Heart left ventricle (tissue), 16 donors: ENCODE measurements around the gene NDUFB11. TPM values are rescaled to one million over a fixed set of nuclear protein-coding genes. Genes with fewer than 3 reads are reported as not detected.

Experiments
- ATAC-seq, 4 donors: fragments of 200-7000 bp; cut with Tn5 transposase; one replicate each; pipeline ENCODE4 v1.9.1; 2020 to 2022; ENCODE audit warnings: moderate library complexity in 4 of 4, mild to moderate bottlenecking in 3 of 4, moderate number of reproducible peaks in 1 of 4
- DNase-seq, 5 donors: peaks; one replicate each; pipeline ENCODE4 v3.0.0-alpha.2; 2020
- H3K27ac ChIP-seq, 12 donors: fragments of 200-600 bp; sonication (generic) in 4 of 12; one replicate each; pipeline versions ENCODE4 v1.5.0 to v1.8.0; 2016 to 2022; ENCODE audit warnings: mild to moderate bottlenecking in 2 of 12
- H3K27me3 ChIP-seq, 9 donors: fragments of 200-600 bp; sonication (generic) in 2 of 9; one replicate each; pipeline versions ENCODE4 v1.5.1 to v1.8.0; 2016 to 2022; ENCODE audit warnings: mild to moderate bottlenecking in 3 of 9
- H3K36me3 ChIP-seq, 9 donors: fragments of 200-600 bp; sonication (generic) in 2 of 9; one replicate each; pipeline versions ENCODE4 v1.5.0 to v1.8.0; 2018 to 2022; ENCODE audit warnings: mild to moderate bottlenecking in 2 of 9
- H3K4me1 ChIP-seq, 12 donors: fragments of 200-600 bp; sonication (generic) in 4 of 12; one replicate each; pipeline versions ENCODE4 v1.5.0 to v1.8.0; 2016 to 2022; ENCODE audit warnings: mild to moderate bottlenecking in 3 of 12
- H3K4me3 ChIP-seq, 12 donors: fragments of 200-600 bp; sonication (generic) in 4 of 12; one replicate each; pipeline versions ENCODE4 v1.5.0 to v1.8.0; 2017 to 2022; ENCODE audit warnings: mild to moderate bottlenecking in 9 of 12, moderate library complexity in 4 of 12
- H3K9me3 ChIP-seq, 12 donors: fragments of 200-600 bp; sonication (generic) in 4 of 12; one replicate each; pipeline versions ENCODE4 v1.5.0 to v1.8.0; 2016 to 2022; ENCODE audit warnings: mild to moderate bottlenecking in 1 of 12
- POLR2A ChIP-seq, 2 donors: fragments of 450-650 bp; IDR thresholded peaks; one replicate each; pipeline ENCODE4 v1.6.1; 2017; ENCODE audit warnings: antibody characterized with exemption in 2 of 2, mild to moderate bottlenecking in 2 of 2, moderate library complexity in 2 of 2
- WGBS, 4 donors: extraction: QIAGEN DNeasy Blood & Tissue Kit in 2 of 4; methylation state at CpG; one replicate each; pipeline versions ENCODE4 v1.1.5 to v1.1.7; 2013 to 2018; 5-methylcytosine and 5-hydroxymethylcytosine counted together
- intact Hi-C, 10 donors: fragments of 100-400 bp; cut with DNase I; formaldehyde crosslinking; loops; one replicate each; pipeline versions ENCODE4 v1.11.1 to v1.14.2; 2022
- polyA plus RNA-seq, 2 donors: library from polyadenylated mRNA; stranded (reverse); fragments of 200-250 nt; gene quantifications; one replicate each; pipeline ENCODE4 v1.2.3, GENCODE V29; 2013
- total RNA-seq, 9 donors: library from RNA; depleted of rRNA in 2 of 9; stranded (reverse); fragments of >200 nt in 2 of 9; fragmentation: NEBNext Ultra II Directional in 3 of 9; extraction: Animal tissue kit (Norgen Biotek cat#: 25700) in 3 of 9; gene quantifications; one replicate each; pipeline versions ENCODE4 v1.1.0 to v1.2.4, GENCODE V29; 2016 to 2023
- TF ChIP-seq, protein P1 (sequence below), 12 donors: fragments of 200-600 bp; sonication (generic) in 4 of 12; IDR thresholded peaks; one replicate each; pipeline versions ENCODE4 v1.5.0 to v1.8.0; 2018 to 2022; ENCODE audit warnings: antibody characterized with exemption in 12 of 12, mild to moderate bottlenecking in 5 of 12
- donor health status: ischemic (EF 13 %, LVEDD 7.1; RV severe dilation, severe dysfunction).
- donor health status: healthy with polysubstance abuse.
- donor health status: DM: no; HTN: yes; CAD: no.
- donor health status: DM: no; HTN: no; CAD: no.
- donor health status: ischemic (EF 25% LVEDD 6.9; RV normal size, moderate dysfunction).
- donor health status: ischemic (EF 25% LVEDD 5.7; RV mildly dilated, moderate dysfunction).
- donor health status: healthy.
- donor health status: DM: yes; HTN: yes; CAD: no.
- donor health status: ischemic (EF 35%, LVEDD 5.7; RV mildly dilated, moderate dysfunction).
- donor health status: nonischemic (EF 11% LVEDD 7.7; RV severe dilation, severe dysfunction).
- donor health status: DM: yes; HTN: yes; CAD: no.
- donor health status: PGD.
- donor health status: ischemic (EF 29% LVEDD 5.4; RV normal size, mild dysfunction).
- donor health status: nonischemic (EF 23%, LVEDD 6.1; RV moderate dilation, normal function).

Gene NDUFB11
- total and polyA plus RNA-seq, 11 donors: 128 to 254 (median 173) TPM

DNA sequence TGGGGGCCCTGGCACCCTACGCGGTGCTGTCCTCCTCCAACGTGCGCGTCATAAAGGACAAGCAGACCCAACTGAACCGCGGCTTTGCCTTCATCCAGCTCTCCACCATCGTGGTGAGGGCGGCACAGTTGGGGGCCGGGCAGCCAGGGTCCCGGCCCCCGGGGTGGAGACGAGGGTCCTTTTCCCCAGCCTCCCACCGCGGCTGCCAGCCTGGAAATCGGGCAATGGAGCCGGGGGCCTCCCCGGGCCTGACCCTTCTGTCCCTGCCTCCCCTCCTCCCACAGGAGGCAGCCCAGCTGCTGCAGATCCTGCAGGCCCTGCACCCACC, 35.4 kb upstream of the NDUFB11 start:
- WGBS, 4 donors: 90 to 95% (median 92%) methylated on average over 14 to 18 of the region's 18 CpGs
- H3K27ac ChIP-seq: peak overlapping the region in 7 of 12 donors; percentile 22 to 64 (median 54)
- no peaks in the 10 kb centered on the region for H3K9me3 ChIP-seq
- peaks cover 0 to 5% (median 0%) of the 10 kb centered on the region in 12 donors for H3K4me1 ChIP-seq
- intact Hi-C loops: no loop called here
- H3K4me3 ChIP-seq: no peak overlapping the region
- ATAC-seq (no peak), DNase-seq (peak in 1 of 5 donors; percentile 9)
- peaks cover 0 to 91% (median 75%) of the 10 kb centered on the region in 9 donors for H3K36me3 ChIP-seq
- TF ChIP-seq, protein P1, sequence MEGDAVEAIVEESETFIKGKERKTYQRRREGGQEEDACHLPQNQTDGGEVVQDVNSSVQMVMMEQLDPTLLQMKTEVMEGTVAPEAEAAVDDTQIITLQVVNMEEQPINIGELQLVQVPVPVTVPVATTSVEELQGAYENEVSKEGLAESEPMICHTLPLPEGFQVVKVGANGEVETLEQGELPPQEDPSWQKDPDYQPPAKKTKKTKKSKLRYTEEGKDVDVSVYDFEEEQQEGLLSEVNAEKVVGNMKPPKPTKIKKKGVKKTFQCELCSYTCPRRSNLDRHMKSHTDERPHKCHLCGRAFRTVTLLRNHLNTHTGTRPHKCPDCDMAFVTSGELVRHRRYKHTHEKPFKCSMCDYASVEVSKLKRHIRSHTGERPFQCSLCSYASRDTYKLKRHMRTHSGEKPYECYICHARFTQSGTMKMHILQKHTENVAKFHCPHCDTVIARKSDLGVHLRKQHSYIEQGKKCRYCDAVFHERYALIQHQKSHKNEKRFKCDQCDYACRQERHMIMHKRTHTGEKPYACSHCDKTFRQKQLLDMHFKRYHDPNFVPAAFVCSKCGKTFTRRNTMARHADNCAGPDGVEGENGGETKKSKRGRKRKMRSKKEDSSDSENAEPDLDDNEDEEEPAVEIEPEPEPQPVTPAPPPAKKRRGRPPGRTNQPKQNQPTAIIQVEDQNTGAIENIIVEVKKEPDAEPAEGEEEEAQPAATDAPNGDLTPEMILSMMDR (IDR thresholded peaks at IDR 0.05): no peak
- no peak for TF ChIP-seq POLR2A (IDR thresholded peaks at IDR 0.05)
- H3K27me3 ChIP-seq: peaks cover 0 to 40% (median 0%) of the 10 kb centered on the region in 9 donors

DNA sequence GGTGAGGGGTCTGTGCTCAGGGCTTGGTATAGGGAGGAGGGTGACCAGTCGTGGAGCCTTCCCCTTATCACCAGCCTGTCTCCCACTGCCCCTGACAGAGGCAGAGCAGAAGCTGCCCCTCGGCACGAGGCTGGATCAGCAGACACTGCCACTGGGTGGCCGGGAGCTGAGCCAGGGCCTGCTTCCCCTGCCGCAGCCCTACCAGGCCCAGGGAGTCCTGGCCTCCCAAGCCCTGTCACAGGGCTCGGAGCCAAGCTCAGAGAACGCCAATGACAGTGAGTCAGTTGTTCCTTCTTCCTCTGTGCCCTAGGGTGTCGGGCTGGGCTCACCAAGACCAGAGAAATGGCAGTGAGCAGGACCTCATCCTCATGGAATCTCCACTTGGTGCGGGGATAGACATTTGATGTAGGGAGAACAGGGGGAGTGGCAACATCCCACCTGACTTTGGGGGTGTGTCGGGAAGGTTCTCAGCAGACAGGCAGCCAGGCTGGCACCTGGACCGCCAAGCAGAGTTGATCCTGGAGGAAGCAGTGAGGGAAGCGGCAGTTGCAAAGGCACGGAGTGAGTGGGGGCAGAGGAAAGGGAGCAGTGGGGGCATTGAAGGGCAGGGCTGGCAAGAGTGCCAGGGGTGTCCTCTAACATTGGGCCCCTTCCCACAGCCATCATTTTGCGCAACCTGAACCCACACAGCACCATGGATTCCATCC, 34.9 kb upstream of the NDUFB11 start:
- peaks cover 0 to 91% (median 75%) of the 10 kb centered on the region in 9 donors for H3K36me3 ChIP-seq
- peak overlapping the region in 7 of 12 donors; percentile 22 to 79 (median 54) for H3K27ac ChIP-seq
- DNase-seq (peak; percentile 55 to 83 (median 70)), ATAC-seq (peak; percentile 86 to 94 (median 90))
- WGBS, 4 donors: 53 to 61% (median 57%) methylated on average over 10 to 14 of the region's 14 CpGs
- peaks cover 0 to 38% (median 0%) of the 10 kb centered on the region in 9 donors for H3K27me3 ChIP-seq
- peaks cover 0 to 5% (median 0%) of the 10 kb centered on the region in 12 donors for H3K4me1 ChIP-seq
- no peaks in the 10 kb centered on the region for H3K9me3 ChIP-seq
- no peak overlapping the region for H3K4me3 ChIP-seq
- intact Hi-C loops: no loop called here
- TF ChIP-seq, protein P1 (IDR thresholded peaks at IDR 0.05): no peak
- no peak for TF ChIP-seq POLR2A (IDR thresholded peaks at IDR 0.05)

DNA sequence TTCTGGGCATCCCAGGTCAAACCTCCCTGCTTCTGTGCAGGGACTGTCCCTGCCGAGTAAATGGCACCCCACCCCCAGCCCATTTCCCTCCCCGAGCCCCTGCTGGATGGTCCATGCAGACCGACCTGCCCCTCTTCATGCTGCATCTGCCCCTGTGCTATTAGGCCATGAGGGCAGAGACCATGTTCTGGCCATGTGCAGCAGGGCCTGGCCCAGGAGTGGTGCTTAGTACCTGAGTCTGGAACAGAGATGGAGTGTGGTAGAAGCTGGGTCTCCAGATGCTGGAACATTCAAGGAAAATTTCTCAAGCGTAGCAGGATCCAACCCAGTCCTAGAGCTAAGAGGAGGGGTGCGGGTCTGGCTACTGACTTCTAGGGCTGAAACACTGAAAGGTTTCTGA, 33.8 kb upstream of the NDUFB11 start:
- no peaks in the 10 kb centered on the region for H3K9me3 ChIP-seq
- peak in 1 of 5 donors; percentile 1 for DNase-seq
- H3K4me3 ChIP-seq: no peak overlapping the region
- H3K4me1 ChIP-seq: peaks cover 0 to 5% (median 0%) of the 10 kb centered on the region in 12 donors
- intact Hi-C loops: no loop called here
- peaks cover 0 to 38% (median 0%) of the 10 kb centered on the region in 9 donors for H3K27me3 ChIP-seq
- H3K27ac ChIP-seq: peak overlapping the region in 2 of 12 donors; percentile 51 to 64
- no peak for ATAC-seq
- H3K36me3 ChIP-seq: peaks cover 0 to 89% (median 76%) of the 10 kb centered on the region in 9 donors
- no peak for TF ChIP-seq POLR2A (IDR thresholded peaks at IDR 0.05)
- TF ChIP-seq, protein P1 (IDR thresholded peaks at IDR 0.05): no peak
- 85 to 89% (median 87%) methylated on average over 5 of the region's 5 CpGs for WGBS, 4 donors

DNA sequence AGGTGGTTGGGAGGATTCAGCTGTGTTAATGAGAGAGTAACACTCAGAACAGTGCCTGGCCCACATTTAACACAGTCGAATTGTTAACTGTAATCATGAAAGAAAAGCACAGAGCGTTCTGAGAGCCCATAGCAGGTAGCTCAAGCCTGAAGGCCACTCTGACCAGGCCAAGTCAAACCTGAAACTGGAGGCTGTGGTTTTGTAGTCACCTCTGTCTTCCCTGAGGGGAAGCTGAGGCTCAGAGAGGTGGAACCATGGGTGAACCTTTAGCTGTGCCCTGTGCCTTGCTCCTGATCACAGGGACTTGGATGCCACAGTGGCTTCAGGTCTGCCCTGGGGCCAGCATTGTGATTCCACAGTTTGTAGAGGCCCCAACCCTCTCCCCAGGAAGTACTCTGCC, 32.6 kb upstream of the NDUFB11 start:
- intact Hi-C loops: no loop called here
- H3K4me1 ChIP-seq: peaks cover 0 to 5% (median 0%) of the 10 kb centered on the region in 12 donors

More for the DNA sequence above, 32.6 kb upstream of the NDUFB11 start:
- Histone ChIP-seq H3K36me3 (peaks cover 0 to 92% (median 77%) of the 10 kb centered on the region in 9 donors), H3K4me3 (no peak overlapping the region), H3K9me3 (no peaks in the 10 kb centered on the region), H3K27me3 (peaks cover 0 to 29% (median 0%) of the 10 kb centered on the region in 9 donors), H3K27ac (no peak overlapping the region)
- WGBS, 4 donors: 43 to 90% (median 80%) methylated on average over 2 of the region's 2 CpGs
- ATAC-seq (no peak), DNase-seq (peak in 1 of 5 donors; percentile 2)
- no peak for TF ChIP-seq POLR2A (IDR thresholded peaks at IDR 0.05)
- TF ChIP-seq, protein P1 (IDR thresholded peaks at IDR 0.05): no peak
